ENCODE results near the gene CDCP1.

The CDCP1 gene

DNA sequence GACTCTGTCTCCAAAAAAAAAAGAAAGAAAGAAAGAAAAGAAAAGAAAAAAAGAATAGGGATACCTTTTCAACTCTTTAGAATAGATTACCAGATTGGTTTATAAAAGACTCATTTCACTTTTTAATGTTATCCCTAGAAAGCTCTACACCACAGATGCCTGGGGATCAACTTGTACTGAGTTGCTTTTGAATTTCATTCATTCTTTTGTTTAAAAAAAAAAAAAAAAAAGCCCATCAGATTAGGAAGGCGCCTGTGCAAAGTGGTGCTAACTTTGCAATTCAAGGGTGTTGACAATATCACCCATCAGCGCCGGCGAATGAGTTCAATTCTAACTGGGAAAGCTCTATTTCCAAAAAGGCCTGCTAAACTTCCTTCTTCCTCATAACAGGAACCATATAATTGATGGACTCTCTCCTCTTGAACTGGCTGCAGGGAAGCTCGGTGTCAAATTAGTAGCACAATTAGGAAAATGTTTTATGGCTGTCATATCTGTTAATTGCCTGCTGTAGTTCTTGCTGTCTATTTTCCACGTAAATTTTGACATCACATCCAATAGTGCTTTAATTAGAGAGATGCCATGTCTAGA lies 48.8 kb downstream of the CDCP1 start:
- no peaks in the 10 kb centered on the region for H3K36me3 ChIP-seq (ENCODE audit: low read length)

GRCh38 chr3:45095916-45096526 lies 50.2 kb downstream of the CDCP1 start:
- no peak overlapping the region for H2AFZ ChIP-seq (ENCODE audit: low read depth, low read length, severe bottlenecking)
- H3K4me3 ChIP-seq (ENCODE audit: insufficient read depth, low read length, poor library complexity, severe bottlenecking): no peak overlapping the region
- H3F3A ChIP-seq (ENCODE audit: insufficient read depth): no peaks in the 10 kb centered on the region
- H3K27ac ChIP-seq (ENCODE audit: low read depth, low read length): no peak overlapping the region
- no peaks in the 10 kb centered on the region for H3K79me2 ChIP-seq (ENCODE audit: insufficient read depth, low read length)
- no peaks in the 10 kb centered on the region for H3K27me3 ChIP-seq (ENCODE audit: low read length)
- H3K36me3 ChIP-seq (ENCODE audit: low read length): no peaks in the 10 kb centered on the region
- TF ChIP-seq, protein P1, sequence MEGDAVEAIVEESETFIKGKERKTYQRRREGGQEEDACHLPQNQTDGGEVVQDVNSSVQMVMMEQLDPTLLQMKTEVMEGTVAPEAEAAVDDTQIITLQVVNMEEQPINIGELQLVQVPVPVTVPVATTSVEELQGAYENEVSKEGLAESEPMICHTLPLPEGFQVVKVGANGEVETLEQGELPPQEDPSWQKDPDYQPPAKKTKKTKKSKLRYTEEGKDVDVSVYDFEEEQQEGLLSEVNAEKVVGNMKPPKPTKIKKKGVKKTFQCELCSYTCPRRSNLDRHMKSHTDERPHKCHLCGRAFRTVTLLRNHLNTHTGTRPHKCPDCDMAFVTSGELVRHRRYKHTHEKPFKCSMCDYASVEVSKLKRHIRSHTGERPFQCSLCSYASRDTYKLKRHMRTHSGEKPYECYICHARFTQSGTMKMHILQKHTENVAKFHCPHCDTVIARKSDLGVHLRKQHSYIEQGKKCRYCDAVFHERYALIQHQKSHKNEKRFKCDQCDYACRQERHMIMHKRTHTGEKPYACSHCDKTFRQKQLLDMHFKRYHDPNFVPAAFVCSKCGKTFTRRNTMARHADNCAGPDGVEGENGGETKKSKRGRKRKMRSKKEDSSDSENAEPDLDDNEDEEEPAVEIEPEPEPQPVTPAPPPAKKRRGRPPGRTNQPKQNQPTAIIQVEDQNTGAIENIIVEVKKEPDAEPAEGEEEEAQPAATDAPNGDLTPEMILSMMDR (IDR thresholded peaks at IDR 0.05; ENCODE audit: insufficient read depth, low read length, poor library complexity, severe bottlenecking): no peak
- TF ChIP-seq EZH2phosphoT487 (conservative IDR thresholded peaks at IDR 0.05; ENCODE audit: low read length): no peak
- H3K9ac ChIP-seq (ENCODE audit: low read length): no peak overlapping the region
- no peaks in the 10 kb centered on the region for H3K9me3 ChIP-seq (ENCODE audit: insufficient read depth, low read length)
- H3K4me2 ChIP-seq (ENCODE audit: low read depth, low read length, poor library complexity, severe bottlenecking): no peak overlapping the region
- H3K9me2 ChIP-seq (replicated peaks; ENCODE audit: insufficient read depth, low read length): no peaks in the 10 kb centered on the region
- H4K20me1 ChIP-seq (ENCODE audit: low read depth, low read length): no peaks in the 10 kb centered on the region

More for the DNA sequence above, 48.8 kb downstream of the CDCP1 start:
- TF ChIP-seq, protein P1 (IDR thresholded peaks at IDR 0.05; ENCODE audit: insufficient read depth, low read length, poor library complexity, severe bottlenecking): no peak
- TF ChIP-seq EZH2phosphoT487 (conservative IDR thresholded peaks at IDR 0.05; ENCODE audit: low read length): no peak
- no peaks in the 10 kb centered on the region for H3F3A ChIP-seq (ENCODE audit: insufficient read depth)
- H3K9ac ChIP-seq (ENCODE audit: low read length): no peak overlapping the region
- H3K27me3 ChIP-seq (ENCODE audit: low read length): no peaks in the 10 kb centered on the region
- H3K9me2 ChIP-seq (replicated peaks; ENCODE audit: insufficient read depth, low read length): no peaks in the 10 kb centered on the region
- no peaks in the 10 kb centered on the region for H4K20me1 ChIP-seq (ENCODE audit: low read depth, low read length)
- no peaks in the 10 kb centered on the region for H3K9me3 ChIP-seq (ENCODE audit: insufficient read depth, low read length)
- H3K4me3 ChIP-seq (ENCODE audit: insufficient read depth, low read length, poor library complexity, severe bottlenecking): no peak overlapping the region
- no peak overlapping the region for H3K27ac ChIP-seq (ENCODE audit: low read depth, low read length)
- no peaks in the 10 kb centered on the region for H3K79me2 ChIP-seq (ENCODE audit: insufficient read depth, low read length)
- no peak overlapping the region for H3K4me2 ChIP-seq (ENCODE audit: low read depth, low read length, poor library complexity, severe bottlenecking)
- H2AFZ ChIP-seq (ENCODE audit: low read depth, low read length, severe bottlenecking): no peak overlapping the region

GRCh38 chr3:45093176-45093575 lies 53.0 kb downstream of the CDCP1 start:
- TF ChIP-seq EZH2phosphoT487 (conservative IDR thresholded peaks at IDR 0.05; ENCODE audit: low read length): no peak
- TF ChIP-seq, protein P1 (IDR thresholded peaks at IDR 0.05; ENCODE audit: insufficient read depth, low read length, poor library complexity, severe bottlenecking): no peak
- no peaks in the 10 kb centered on the region for H3K27me3 ChIP-seq (ENCODE audit: low read length)
- no peaks in the 10 kb centered on the region for H3K36me3 ChIP-seq (ENCODE audit: low read length)
- H3F3A ChIP-seq (ENCODE audit: insufficient read depth): no peaks in the 10 kb centered on the region
- no peaks in the 10 kb centered on the region for H4K20me1 ChIP-seq (ENCODE audit: low read depth, low read length)
- no peaks in the 10 kb centered on the region for H3K9me3 ChIP-seq (ENCODE audit: insufficient read depth, low read length)
- no peak overlapping the region for H3K27ac ChIP-seq (ENCODE audit: low read depth, low read length)
- H3K9ac ChIP-seq (ENCODE audit: low read length): no peak overlapping the region
- H2AFZ ChIP-seq (ENCODE audit: low read depth, low read length, severe bottlenecking): no peak overlapping the region
- H3K4me3 ChIP-seq (ENCODE audit: insufficient read depth, low read length, poor library complexity, severe bottlenecking): no peak overlapping the region
- no peaks in the 10 kb centered on the region for H3K79me2 ChIP-seq (ENCODE audit: insufficient read depth, low read length)
- no peak overlapping the region for H3K4me2 ChIP-seq (ENCODE audit: low read depth, low read length, poor library complexity, severe bottlenecking)
- H3K9me2 ChIP-seq (replicated peaks; ENCODE audit: insufficient read depth, low read length): no peaks in the 10 kb centered on the region
